Brain microvascular endothelial cell (primary cell): Measurements from ENCODE around the gene ICA1.
A peak's percentile ranks its signal among the peaks of the same experiment; 100 is the strongest.

Experiments used
- DNase-seq: peaks from one replicate; pipeline ENCODE4 v3.0.0-alpha.2; 2020
- H3K27ac ChIP-seq: fragments of 250-450 bp; sonication (Bioruptor Pico); 2 replicates; pipeline ENCODE4 v1.5.1; 2020; ENCODE audit warnings: mild to moderate bottlenecking, moderate library complexity
- H3K27me3 ChIP-seq: fragments of 250-450 bp; sonication (Bioruptor Pico); replicated peaks from 2 replicates; pipeline ENCODE4 v1.5.1; 2020; ENCODE audit warnings: mild to moderate bottlenecking
- H3K36me3 ChIP-seq: fragments of 250-450 bp; sonication (Bioruptor Pico); replicated peaks from 2 replicates; pipeline ENCODE4 v1.5.1; 2020; ENCODE audit warnings: mild to moderate bottlenecking
- H3K4me3 ChIP-seq: 2 replicates; pipeline ENCODE4 v1.5.1; 2011; ENCODE audit warnings: low read depth, mild to moderate bottlenecking, control low read depth, low read length, moderate library complexity
- in situ Hi-C: cut with HindIII; loops from 2 replicates; pipeline ENCODE4 v1.10.0; 2017; ENCODE audit warnings: low sequenced_read_pairs, low pct_ligation_motif_present
- TF ChIP-seq, protein P1 (sequence below): IDR thresholded peaks from 2 replicates; pipeline ENCODE4 v1.5.1; 2011; ENCODE audit warnings: low read depth, mild to moderate bottlenecking, moderate library complexity, low read length, control low read depth, inconsistent platforms; ENCODE audit errors: missing control alignments

The ICA1 gene

DNA sequence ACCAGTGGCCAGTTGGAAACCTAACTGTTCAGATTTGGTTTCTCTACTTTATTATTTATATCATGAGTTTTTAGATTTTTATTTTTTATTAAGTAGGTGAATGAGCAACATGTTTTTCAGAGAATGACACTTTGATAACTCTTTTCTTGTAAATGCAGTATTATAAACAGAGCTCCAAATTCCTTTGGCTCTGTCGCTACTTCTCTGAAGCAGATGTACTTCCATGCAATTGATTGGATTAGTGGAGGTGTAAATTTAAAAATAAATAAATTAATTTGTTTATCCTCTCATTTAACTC lies 34.3 kb upstream of the ICA1 start:
- Histone ChIP-seq H3K27ac (no peak overlapping the region), H3K27me3 (no peaks in the 10 kb centered on the region), H3K4me3 (no peak overlapping the region), H3K36me3 (no peaks in the 10 kb centered on the region)
- DNase-seq, result no peak
- in situ Hi-C loops, result no loop called here
- TF ChIP-seq, protein P1, sequence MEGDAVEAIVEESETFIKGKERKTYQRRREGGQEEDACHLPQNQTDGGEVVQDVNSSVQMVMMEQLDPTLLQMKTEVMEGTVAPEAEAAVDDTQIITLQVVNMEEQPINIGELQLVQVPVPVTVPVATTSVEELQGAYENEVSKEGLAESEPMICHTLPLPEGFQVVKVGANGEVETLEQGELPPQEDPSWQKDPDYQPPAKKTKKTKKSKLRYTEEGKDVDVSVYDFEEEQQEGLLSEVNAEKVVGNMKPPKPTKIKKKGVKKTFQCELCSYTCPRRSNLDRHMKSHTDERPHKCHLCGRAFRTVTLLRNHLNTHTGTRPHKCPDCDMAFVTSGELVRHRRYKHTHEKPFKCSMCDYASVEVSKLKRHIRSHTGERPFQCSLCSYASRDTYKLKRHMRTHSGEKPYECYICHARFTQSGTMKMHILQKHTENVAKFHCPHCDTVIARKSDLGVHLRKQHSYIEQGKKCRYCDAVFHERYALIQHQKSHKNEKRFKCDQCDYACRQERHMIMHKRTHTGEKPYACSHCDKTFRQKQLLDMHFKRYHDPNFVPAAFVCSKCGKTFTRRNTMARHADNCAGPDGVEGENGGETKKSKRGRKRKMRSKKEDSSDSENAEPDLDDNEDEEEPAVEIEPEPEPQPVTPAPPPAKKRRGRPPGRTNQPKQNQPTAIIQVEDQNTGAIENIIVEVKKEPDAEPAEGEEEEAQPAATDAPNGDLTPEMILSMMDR, result no peak

DNA sequence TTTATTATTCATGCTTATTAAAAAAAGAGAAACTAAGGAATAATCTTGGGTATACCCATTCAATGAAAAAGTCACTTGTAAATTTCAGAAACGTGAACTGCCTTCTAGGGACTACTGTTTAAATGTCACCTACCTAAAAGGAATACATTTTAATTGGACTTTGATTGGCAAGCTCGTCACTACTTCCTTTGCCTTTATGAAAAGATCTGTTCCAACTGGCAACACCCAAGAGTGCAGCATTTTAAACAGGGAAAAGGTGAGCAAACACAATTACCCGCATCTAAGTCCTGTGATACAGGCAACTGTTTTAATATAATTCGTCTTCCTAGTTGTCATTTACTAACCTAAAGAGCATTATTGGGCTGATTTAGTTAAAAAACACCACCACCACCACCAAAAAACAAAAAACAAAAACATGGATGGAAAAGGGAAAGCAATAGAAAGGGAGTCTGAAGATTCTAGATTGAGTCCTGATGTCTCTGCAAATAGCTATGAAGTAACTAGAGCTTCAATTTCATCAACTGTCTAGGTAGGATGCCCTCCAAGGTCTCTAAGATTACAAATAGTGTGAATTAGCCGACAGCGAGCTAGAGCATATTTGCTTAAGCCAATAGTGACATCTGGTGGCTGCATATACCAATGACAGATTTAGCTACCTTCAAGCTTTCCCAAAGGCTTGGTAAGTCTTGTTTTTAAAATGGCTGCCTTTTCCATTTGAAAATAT lies 33.8 kb upstream of the ICA1 start:
- Histone ChIP-seq H3K27me3 (no peaks in the 10 kb centered on the region), H3K36me3 (no peaks in the 10 kb centered on the region), H3K4me3 (no peak overlapping the region), H3K27ac (no peak overlapping the region)
- in situ Hi-C loops, result no loop called here
- peak; percentile 67 for DNase-seq
- TF ChIP-seq, protein P1, result peak; percentile 69

DNA sequence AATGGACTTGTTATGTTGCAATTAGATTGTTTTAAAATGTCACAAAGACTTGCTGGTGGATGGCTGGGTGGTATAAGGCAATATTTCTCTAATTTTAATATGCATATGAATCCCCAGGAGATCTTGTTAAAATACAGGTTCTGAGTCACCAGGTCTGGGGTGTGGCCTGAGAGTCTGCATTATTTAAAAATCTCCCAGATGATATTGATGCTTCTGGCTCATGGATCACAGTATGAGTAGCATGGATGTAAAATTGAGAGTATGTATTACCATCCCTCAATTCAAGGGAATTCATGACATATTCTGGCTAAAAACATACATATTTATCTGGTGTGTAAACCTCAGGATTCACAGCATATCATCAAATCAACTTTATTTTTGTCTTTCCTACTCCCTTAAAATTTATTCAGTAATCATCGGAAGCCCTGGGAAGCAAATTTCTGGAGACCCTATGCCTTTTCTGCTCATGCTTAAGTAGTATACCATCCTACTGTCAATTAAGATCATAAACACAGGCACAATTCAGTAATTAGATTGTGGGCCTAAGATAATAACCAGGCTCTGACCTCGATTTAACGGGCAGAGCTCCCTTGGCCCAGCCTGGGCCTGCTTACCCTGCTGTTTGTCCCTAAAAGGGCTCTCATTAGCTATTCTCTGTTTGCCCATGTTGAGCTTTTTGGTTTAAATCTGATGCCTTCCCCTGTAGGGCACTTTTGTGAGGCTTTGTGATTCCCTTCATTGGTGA lies 29.6 kb upstream of the ICA1 start:
- no peaks in the 10 kb centered on the region for H3K27me3 ChIP-seq
- in situ Hi-C loops, result no loop called here
- TF ChIP-seq, protein P1, result no peak
- no peak for DNase-seq
- H3K36me3 ChIP-seq, result no peaks in the 10 kb centered on the region
- no peak overlapping the region for H3K27ac ChIP-seq
- H3K4me3 ChIP-seq, result no peak overlapping the region

DNA sequence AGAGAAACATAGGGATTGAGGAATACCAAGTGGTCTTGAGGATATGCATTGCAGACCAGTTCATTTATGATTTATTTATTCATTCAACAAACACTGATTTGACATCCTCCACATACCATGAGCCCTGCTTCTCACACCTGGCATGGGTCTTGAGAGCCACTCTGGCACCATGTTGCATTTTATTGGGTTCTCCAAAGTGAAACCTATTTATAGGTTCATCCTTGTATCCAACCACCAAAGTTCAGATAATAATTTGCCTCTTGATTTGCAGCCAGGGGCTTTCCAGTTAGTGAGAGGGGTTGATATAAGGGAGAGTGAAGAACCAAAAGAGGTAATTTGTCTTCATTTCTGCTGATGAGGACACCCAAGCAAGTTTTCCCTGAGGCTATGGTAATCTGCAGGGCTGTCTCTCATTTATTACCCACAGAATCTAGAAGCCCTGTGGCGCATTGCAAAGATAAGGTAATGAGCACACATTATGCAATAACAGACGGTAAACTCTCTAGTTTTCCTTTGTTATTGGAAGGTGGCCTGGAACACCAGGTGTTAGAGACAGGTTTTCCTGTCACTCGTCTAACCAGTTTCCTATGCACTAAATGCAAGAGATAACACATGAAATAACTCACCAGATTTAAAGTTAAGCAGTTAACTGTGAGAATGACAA lies 28.8 kb upstream of the ICA1 start:
- no peak for DNase-seq
- H3K36me3 ChIP-seq, result no peaks in the 10 kb centered on the region
- in situ Hi-C loops, result no loop called here
- H3K27ac ChIP-seq, result no peak overlapping the region
- TF ChIP-seq, protein P1, result no peak
- H3K27me3 ChIP-seq, result no peaks in the 10 kb centered on the region
- no peak overlapping the region for H3K4me3 ChIP-seq

DNA sequence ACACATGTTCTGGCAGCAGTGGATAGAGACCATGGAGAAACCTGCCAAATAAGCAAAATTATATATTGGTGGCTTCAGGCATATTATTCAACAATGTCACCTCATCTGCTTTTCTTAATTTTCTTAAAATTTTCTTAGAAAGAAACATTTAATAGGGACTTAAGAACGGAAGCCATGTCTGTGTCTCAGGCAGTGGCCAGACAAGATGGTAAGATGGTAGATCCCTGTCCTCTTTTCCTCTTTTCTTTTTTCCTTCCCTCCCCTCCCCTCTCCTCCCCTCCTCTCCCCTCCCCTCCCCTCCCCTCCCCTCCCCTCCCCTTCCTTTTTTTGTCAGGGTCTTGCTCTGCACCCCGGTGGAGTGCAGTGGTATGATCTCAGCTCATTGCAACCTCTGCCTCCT lies 24.2 kb upstream of the ICA1 start:
- Histone ChIP-seq H3K4me3 (no peak overlapping the region), H3K27me3 (no peaks in the 10 kb centered on the region), H3K27ac (no peak overlapping the region), H3K36me3 (no peaks in the 10 kb centered on the region)
- no peak for DNase-seq
- TF ChIP-seq, protein P1, result no peak
- in situ Hi-C loops, result no loop called here
